HG03095 (cell line): ENCODE measurements around the gene ZNF227.
"Not testable (repeated sequence)": the region's sequence is repeated elsewhere in the genome, so short reads cannot be mapped to it uniquely, and the experiment has no call there.

Experiments used
- ATAC-seq: cut with Tn5 transposase; IDR thresholded peaks from one replicate; pipeline ENCODE4 v1.9.1; 2021; ENCODE audit warnings: moderate library complexity; ENCODE audit not compliant: unreplicated experiment

Gene ZNF227

DNA sequence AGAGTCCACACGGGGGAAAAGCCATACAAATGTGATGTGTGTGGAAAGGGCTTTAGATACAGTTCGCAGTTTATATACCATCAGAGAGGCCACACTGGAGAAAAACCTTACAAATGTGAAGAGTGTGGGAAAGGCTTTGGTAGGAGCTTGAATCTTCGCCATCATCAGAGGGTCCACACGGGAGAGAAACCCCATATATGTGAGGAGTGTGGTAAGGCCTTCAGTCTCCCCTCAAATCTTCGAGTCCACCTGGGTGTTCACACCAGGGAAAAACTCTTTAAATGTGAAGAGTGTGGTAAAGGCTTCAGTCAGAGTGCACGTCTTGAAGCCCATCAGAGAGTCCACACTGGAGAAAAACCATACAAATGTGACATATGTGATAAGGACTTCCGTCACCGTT lies 24.1 kb downstream of the ZNF227 start:
- no peak for ATAC-seq

DNA sequence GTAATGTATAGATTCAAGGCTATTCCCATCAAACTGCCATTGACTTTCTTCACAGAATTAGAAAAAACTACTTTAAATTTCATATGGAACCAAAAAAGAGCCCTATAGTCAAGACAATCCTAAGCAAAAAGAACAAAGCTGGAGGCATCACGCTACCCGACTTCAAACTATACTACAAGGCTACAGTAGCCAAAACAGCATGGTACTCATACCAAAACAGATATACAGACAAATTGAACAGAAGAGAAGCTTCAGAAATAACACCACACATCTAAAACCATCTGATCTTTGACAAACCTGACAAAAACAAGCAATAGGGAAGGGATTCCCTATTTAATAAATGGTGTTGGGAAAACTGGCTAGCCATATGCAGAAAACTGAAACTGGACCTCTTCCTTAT lies 40.0 kb downstream of the ZNF227 start:
- not testable (repeated sequence) for ATAC-seq

DNA sequence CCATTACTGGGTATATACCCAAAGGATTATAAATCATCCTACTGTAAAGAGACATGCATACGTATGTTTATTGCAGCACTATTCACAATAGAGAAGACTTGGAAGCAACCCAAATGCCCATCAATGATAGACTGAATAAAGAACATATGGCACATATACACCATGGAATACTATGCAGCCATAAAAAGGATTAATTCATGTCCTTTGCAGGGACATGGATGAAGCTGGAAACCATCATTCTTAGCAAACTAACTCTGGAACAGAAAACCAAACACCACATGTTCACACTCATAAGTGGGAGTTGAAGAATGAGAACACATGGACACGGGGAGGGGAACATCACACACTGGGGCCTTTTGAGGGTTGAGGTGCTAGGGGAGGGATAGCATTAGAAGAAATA lies 41.1 kb downstream of the ZNF227 start:
- not testable (repeated sequence) for ATAC-seq

DNA sequence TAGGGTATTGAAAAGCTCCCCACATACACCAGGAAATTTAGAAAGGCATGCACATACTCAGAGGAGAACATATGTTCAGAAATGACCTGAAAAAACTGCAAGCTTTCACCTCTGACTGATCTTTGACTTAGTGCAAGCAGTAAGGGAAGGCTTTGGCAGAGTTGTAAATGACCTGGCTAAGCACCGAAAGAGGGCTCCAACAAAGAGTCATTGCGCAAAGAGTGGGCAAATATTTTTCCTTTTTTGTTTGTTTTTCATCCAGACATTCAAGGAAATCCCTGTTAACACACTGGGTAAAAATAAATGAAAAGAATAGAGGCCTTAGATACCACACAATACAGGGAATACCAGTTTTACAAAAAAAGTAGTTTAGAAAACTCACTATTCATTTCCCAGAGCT lies 42.2 kb downstream of the ZNF227 start:
- ATAC-seq = no peak

DNA sequence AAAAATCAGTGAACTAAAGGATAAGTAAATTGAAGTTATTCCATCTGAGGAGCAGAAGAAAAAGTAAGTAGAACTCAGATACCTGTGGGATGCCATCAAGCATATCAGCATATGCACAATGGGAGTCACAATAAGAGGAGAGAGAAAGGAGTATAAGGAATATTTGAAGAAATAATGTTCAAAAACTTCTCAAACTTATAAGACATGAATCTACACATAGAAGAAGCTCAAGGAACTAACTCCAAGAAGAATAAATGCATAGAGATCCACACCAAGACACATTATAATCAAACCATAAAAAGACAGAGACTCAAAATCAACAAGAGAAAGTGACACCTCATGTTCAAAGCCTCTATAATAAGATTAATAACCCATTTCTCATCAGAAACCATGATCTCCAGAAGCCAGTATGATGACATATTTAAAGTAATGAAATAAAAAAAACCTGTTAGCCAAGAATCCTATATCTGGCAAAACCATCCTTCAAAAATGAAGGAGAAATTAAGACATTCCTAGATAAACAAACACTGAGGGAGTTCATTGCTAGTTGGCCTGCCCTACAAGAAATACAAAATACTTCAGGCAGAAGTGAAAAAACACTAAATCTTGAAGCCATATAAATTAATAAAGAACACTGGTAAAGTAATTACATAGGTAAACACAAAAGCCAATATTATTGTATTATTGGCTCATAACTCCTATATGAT lies 43.5 kb downstream of the ZNF227 start:
- no peak for ATAC-seq

DNA sequence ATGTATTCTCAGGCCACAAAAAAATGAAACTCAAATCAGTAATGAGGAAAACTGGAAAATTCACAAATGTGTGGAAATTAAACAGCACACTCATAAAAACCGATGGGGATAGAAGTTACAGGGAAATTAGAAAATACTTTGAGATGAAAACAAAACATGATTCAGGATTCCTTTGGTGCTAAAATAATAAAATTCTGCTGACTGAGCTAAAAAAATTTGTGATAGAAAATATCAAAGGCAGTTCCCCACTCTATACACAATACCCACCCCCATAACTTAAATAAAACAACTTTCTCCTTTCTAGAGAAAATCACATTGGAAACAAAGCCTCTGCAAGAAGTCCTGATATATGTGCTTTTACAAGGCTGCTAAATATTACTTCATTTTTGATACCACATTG lies 45.8 kb downstream of the ZNF227 start:
- ATAC-seq = no peak

DNA sequence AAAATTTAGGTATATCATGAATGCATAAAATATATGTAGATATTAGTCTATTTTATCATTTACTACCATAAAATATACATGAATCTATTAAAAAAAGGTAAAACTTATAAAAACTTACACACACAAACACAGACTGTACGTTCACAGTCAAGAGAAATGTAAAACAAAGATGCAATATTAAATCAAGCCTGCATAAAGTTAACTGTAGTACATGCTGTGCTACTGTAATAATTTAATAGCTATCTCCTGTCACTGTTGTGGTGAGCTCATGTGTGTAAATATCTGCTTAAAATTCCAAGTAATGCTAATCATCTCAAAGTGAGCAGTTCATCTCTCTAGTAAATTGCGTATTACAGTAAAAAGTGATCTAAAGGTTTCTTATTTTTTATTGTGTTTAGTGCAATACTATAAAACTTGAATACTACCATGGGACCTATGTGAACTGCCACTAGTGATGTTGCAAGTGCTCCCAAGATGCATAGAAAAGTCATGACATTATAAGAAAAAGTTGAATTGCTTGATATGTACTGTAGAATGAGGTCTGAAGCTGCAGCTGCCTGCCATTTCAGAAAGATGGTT lies 46.6 kb downstream of the ZNF227 start:
- no peak for ATAC-seq

DNA sequence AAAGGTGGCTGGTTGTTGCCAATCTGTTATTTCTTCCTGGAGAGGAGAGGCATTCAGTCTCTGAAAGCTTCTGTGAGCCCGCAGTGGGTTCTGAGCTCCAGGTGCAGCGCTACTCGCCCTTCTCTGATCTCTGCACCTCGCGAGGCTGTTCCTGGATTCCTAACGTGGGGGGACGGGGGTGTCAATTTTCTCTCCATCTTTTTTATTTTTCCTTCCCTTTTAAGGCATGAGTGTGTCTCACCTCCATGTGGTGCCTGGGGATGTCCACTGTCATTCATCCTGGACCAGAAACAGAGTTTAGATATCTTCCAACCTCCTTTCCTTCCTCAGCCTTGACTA lies 48.0 kb downstream of the ZNF227 start:
- ATAC-seq = no peak

DNA sequence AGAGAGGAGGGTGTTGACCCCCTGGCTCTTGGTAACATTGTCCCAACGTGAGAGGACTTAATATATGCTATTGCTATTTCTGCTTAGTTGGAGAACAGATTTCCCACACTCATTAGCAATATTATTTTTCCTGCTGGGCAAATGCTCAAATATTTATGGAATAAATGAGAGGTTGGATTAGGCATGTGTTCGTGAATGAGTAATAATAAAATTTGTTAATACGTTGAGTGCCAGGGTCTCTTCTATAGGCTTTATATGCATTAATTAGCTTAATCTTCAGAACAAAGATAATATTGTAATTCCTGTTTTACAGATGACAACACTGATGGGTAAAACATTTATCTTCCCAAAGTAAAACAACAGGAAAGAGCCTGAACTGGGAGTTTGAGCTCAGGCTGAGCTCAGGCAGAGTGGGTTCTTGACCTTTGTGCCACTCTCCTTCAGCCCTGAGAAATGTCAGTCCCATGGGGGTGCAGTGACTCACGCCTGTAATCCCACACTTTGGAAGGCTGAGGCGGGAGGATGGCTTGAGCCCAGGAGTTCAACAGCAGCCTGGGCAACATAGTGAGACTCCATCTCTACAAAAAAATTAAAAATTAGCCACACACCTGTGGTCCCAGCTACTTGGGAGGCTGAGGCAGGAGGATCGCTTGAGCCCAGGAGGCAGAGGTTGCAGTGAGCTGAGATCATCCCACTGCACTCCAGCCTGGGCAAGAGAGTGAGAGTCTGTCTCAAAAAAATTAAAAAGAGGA lies 48.5 kb downstream of the ZNF227 start:
- ATAC-seq = no peak

DNA sequence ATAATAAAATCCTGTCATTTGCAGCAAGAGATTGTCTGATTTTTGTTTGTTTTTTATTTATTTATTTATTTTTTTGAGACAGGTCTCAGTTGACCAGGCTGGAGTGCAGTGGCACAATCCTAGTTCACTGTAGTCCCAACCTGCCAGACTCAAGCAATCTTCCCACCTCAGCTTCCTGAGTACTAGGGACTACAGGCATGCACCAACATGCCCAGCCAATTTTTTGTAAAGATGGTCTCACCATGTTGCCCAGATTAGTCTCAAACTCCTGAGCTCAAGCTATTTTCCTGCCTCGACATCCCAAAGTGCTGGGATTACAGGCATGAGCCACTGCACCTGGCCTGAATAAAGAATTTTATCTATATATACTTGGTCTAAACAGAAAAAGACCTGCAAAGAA lies 65.0 kb downstream of the ZNF227 start:
- ATAC-seq = no peak

DNA sequence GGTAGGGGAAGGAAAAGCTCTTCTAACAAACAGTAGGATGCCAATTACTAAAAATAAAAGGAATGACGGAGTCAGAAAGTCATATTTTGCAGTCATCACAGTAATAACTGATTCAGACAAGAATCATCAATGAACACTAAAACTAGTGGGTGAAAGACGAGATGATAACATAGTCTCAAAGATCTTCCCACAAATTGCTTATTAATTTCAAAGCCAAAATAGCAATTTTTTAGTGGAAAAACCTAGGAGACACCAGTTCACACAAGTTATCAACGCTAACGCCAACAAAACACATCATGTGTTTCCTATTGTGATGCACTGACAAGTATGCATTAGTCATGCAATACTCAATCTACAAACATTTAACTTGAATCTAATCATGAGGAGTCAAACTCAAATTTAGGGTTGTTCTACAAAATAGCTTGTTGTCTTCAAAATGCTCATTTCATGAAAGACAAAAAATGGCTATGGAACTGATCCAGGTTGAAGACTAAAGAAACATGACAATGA lies 65.9 kb downstream of the ZNF227 start:
- no peak for ATAC-seq

DNA sequence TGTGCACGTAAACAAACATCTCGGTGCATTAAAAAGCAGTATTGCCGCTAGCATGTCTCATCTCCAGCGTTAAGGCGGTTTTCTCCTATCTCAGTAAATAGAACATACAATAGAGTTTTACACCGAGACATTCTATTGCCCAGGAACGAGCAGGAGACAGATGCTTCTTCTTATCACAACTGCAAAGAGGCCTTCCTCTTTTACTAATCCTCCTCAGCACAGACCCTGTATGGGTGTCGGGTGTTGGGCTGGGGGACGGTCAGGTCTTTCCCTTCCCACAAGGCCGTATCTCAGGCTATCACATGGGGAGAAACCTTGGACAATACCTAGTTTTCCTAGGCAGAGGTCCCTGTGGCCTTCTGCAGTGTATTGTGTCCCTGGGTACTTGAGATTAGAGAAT lies 68.6 kb downstream of the ZNF227 start:
- no peak for ATAC-seq

DNA sequence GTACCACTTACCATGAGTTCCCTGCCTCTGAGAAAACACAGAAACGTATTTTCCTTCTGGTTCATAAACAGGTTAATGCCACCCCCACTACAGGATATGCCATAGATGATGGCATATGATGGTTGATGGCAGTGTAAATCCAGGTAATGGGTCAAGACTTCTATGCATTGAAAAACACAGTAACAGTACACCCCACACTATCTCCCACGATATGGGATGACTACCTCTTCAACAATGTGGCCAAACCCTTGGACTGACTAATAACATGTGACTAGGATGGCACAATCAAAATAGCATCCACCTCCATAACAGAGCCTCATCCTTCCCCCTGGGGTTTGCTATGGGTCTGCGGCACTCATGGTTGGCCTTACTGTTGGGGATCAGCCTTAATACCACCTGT lies 70.5 kb downstream of the ZNF227 start:
- ATAC-seq = no peak

DNA sequence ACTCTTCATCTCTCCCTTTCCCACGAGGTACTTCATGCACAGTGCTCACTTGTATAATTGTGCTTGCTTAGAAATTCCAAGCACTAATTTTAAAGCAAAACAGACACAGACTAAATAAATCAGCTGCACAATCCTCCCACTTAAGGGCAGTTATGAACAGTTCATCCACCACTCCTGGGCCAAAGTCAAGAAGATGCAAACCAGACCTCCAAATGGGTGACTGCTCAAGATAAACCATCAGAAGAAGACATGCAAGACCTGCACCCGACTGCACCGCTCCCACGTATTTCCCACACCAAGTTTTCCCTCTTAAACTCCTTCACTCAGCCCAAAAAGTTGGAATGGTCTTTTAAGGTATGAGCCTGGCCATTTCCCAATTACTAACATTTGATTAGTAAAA lies 72.6 kb downstream of the ZNF227 start:
- no peak for ATAC-seq
